Activated T-helper 1 cell treated with anti-CD3 and anti-CD28 coated beads, Interleukin-2, amount 50 U/mL, for 16 hours (primary cell): ENCODE data around the gene ATP10B.
"Not testable (repeated sequence)": the region's sequence is repeated elsewhere in the genome, so short reads cannot be mapped to it uniquely, and the experiment has no call there.

ENCODE experiments used
- DNase-seq, 2 donors: peaks; one replicate each; pipeline ENCODE4 v3.0.0-alpha.2; 2020; ENCODE audit warnings: low read depth in 1 of 2, low spot score in 1 of 2

The ATP10B gene

GRCh38 chr5:160852049-160852448 lies at the start of gene ATP10B:
Gene ATP10B (minus strand): TSS chr5:160852211. CDS start chr5:160688074, 164,137 bp downstream.
- DNase-seq, result no peak

GRCh38 chr5:160901656-160902055 lies 49.6 kb upstream of the ATP10B start:
- no peak for DNase-seq

GRCh38 chr5:160899735-160900134 lies 47.7 kb upstream of the ATP10B start:
- DNase-seq, result no peak

- DNase-seq, result not testable (repeated sequence)
Observed at GRCh38 chr5:160893180-160893964, 41.4 kb upstream of the ATP10B start.

GRCh38 chr5:160887780-160888179 lies 35.8 kb upstream of the ATP10B start:
- no peak for DNase-seq

- not testable (repeated sequence) for DNase-seq
Observed at GRCh38 chr5:160873560-160874200, 21.7 kb upstream of the ATP10B start.

- no peak for DNase-seq
Observed at GRCh38 chr5:160869989-160870521, 18.0 kb upstream of the ATP10B start.

GRCh38 chr5:160867976-160868375 lies 16.0 kb upstream of the ATP10B start:
- DNase-seq, result no peak

GRCh38 chr5:160851451-160851850 lies 560 bp downstream of the ATP10B start:
- DNase-seq, result no peak

GRCh38 chr5:160850421-160850820 lies 1.6 kb downstream of the ATP10B start:
- no peak for DNase-seq

GRCh38 chr5:160847526-160848085 lies 4.4 kb downstream of the ATP10B start:
- DNase-seq, result no peak

GRCh38 chr5:160846642-160847041 lies 5.4 kb downstream of the ATP10B start:
- no peak for DNase-seq

GRCh38 chr5:160844177-160844576 lies 7.8 kb downstream of the ATP10B start:
- no peak for DNase-seq

- no peak for DNase-seq
Observed at GRCh38 chr5:160843240-160843639, 8.8 kb downstream of the ATP10B start.

- DNase-seq, result no peak
Observed at GRCh38 chr5:160837749-160838593, 14.0 kb downstream of the ATP10B start.

GRCh38 chr5:160837211-160837610 lies 14.8 kb downstream of the ATP10B start:
- no peak for DNase-seq

GRCh38 chr5:160835818-160836528 lies 16.0 kb downstream of the ATP10B start:
- DNase-seq, result no peak

- no peak for DNase-seq
Observed at GRCh38 chr5:160835376-160835775, 16.6 kb downstream of the ATP10B start.

- DNase-seq, result no peak
Observed at GRCh38 chr5:160833806-160834205, 18.2 kb downstream of the ATP10B start.

GRCh38 chr5:160831801-160832200 lies 20.2 kb downstream of the ATP10B start:
- no peak for DNase-seq
